Kidney epithelial cell (primary cell): Measurements from ENCODE around the gene ZFX. TPM values are rescaled to one million over a fixed set of nuclear protein-coding genes. Genes with fewer than 3 reads are reported as not detected.
"Not testable (repeated sequence)": the region's sequence is repeated elsewhere in the genome, so short reads cannot be mapped to it uniquely, and the experiment has no call there.

Experiments used
- DNase-seq: peaks from one replicate; pipeline ENCODE4 v3.0.0-alpha.2; 2010; ENCODE audit warnings: low read depth
- H3K27me3 ChIP-seq: 2 replicates; pipeline ENCODE4 v1.6.0; 2011; ENCODE audit warnings: low read length; ENCODE audit not compliant: control insufficient read depth, insufficient read depth
- H3K36me3 ChIP-seq: 2 replicates; pipeline ENCODE4 v1.5.1; 2011; ENCODE audit warnings: low read length; ENCODE audit not compliant: control insufficient read depth, insufficient read depth
- H3K4me3 ChIP-seq: 2 replicates; pipeline ENCODE4 v1.5.1; 2011; ENCODE audit warnings: low read depth, mild to moderate bottlenecking, control low read depth, low read length
- total RNA-seq: library from RNA; depleted of rRNA; stranded (reverse); fragments of >200 nt; gene quantifications from 2 replicates; pipeline ENCODE4 v1.2.3, GENCODE V29; 2015
- TF ChIP-seq, protein P1 (sequence below): IDR thresholded peaks from 2 replicates; pipeline ENCODE4 v1.5.1; 2011; ENCODE audit warnings: mild to moderate bottlenecking, moderate library complexity, low read length, control low read depth, inconsistent platforms; ENCODE audit not compliant: insufficient read depth, poor library complexity, severe bottlenecking

The ZFX gene
- total RNA-seq, 1 donor from 2014 or later, result 19.7 TPM

- TF ChIP-seq, protein P1, sequence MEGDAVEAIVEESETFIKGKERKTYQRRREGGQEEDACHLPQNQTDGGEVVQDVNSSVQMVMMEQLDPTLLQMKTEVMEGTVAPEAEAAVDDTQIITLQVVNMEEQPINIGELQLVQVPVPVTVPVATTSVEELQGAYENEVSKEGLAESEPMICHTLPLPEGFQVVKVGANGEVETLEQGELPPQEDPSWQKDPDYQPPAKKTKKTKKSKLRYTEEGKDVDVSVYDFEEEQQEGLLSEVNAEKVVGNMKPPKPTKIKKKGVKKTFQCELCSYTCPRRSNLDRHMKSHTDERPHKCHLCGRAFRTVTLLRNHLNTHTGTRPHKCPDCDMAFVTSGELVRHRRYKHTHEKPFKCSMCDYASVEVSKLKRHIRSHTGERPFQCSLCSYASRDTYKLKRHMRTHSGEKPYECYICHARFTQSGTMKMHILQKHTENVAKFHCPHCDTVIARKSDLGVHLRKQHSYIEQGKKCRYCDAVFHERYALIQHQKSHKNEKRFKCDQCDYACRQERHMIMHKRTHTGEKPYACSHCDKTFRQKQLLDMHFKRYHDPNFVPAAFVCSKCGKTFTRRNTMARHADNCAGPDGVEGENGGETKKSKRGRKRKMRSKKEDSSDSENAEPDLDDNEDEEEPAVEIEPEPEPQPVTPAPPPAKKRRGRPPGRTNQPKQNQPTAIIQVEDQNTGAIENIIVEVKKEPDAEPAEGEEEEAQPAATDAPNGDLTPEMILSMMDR, result no peak
- DNase-seq, result no peak
- Histone ChIP-seq H3K4me3 (no peak overlapping the region), H3K27me3 (no peaks in the 10 kb centered on the region), H3K36me3 (no peaks in the 10 kb centered on the region)
These were observed 4.3 kb downstream of the ZFX start for GRCh38 chrX:24153796-24154189.

GRCh38 chrX:24154490-24155034 lies 5.0 kb downstream of the ZFX start:
- H3K36me3 ChIP-seq, result no peaks in the 10 kb centered on the region
- H3K27me3 ChIP-seq, result no peaks in the 10 kb centered on the region
- H3K4me3 ChIP-seq, result no peak overlapping the region
- TF ChIP-seq, protein P1, result no peak
- no peak for DNase-seq

- not testable (repeated sequence) for H3K36me3 ChIP-seq, DNase-seq, H3K4me3 ChIP-seq, H3K27me3 ChIP-seq
These were observed 6.2 kb downstream of the ZFX start for GRCh38 chrX:24155747-24156146.

GRCh38 chrX:24156177-24156576 lies 6.6 kb downstream of the ZFX start:
- TF ChIP-seq, protein P1, result no peak
- DNase-seq, result no peak
- H3K36me3 ChIP-seq, result no peaks in the 10 kb centered on the region
- no peak overlapping the region for H3K4me3 ChIP-seq
- H3K27me3 ChIP-seq, result no peaks in the 10 kb centered on the region

DNA sequence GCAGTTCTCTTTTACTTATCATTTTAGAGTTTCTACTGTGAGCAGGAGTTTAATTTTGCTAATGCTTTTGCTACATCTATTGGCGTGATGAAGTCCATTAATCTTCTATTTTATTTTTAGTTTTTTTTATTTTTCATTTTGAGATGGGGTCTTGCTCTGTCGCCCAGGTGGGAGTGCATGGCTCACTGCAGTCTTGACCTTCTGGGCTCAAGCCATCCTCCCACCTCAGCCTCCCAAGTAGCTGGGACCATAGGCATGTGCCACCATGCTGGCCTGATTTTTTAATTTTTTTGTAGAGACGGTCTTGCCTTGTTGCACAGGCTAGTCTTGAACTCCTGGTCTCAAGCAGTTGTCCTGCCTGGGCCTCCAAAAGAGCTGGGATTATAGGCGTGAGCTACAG lies 9.4 kb downstream of the ZFX start:
- TF ChIP-seq, protein P1, result no peak
- DNase-seq, result no peak
- Histone ChIP-seq H3K36me3 (no peaks in the 10 kb centered on the region), H3K27me3 (no peaks in the 10 kb centered on the region), H3K4me3 (no peak overlapping the region)

GRCh38 chrX:24166078-24166477 lies 16.5 kb downstream of the ZFX start:
- H3K36me3 ChIP-seq, result no peaks in the 10 kb centered on the region
- no peak for DNase-seq
- H3K27me3 ChIP-seq, result no peaks in the 10 kb centered on the region
- TF ChIP-seq, protein P1, result no peak
- no peak overlapping the region for H3K4me3 ChIP-seq
